ENCODE results near the gene C1orf56. TPM values are rescaled to one million over a fixed set of nuclear protein-coding genes. Genes with fewer than 3 reads are reported as not detected.

The C1orf56 gene
- total and polyA plus RNA-seq, 4 donors: 1.5 to 11.2 (median 3.3) TPM

DNA sequence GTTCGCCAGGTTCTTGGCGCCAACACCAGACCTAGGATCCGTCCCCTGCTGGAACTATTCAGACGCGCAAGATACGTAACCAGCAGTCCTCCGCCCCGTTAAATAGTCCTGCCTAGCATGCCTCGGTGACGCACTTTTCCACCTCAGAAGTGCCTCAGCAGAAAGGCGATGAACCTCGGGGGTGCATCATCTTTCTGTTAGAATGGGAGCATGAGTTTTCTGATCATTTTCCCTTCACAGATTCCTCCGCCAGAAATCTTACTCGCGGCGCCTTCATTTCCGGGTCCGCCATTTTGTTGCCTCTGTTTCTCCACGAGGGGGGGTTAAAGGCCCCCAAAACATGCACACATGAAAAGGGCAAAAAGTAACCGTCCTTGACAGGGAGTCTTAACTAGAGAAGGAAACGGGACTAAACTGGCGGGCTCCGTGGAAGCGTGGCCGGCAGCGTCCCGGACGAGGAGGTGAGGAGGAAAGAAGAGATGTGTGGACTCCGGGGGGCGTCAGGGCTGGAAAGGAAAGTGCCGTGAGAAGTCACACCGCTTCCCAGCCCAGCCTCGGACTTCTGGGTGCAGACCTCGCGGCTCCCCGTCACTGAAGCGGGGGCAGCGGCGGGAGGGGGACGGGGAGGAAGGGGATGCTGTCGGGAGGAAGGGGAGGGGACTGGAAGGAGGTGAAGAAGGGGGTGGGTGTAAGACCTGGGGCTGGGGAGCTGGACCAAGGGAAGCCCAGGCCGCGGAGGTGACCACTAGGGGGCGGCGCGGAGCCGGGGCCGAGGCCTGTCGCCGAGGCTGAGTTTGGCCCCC is 23.1 kb downstream of the C1orf56 start, which contains the start of gene GABPB2:
Gene GABPB2 (plus strand): TSS at position 288 of the 803 bp plus-strand sequence. CDS start 17,429 bp downstream, outside the sequence.
- TF ChIP-seq NR2F2 (IDR thresholded peaks at IDR 0.05): peak; percentile 32
- TF ChIP-seq, protein P1, sequence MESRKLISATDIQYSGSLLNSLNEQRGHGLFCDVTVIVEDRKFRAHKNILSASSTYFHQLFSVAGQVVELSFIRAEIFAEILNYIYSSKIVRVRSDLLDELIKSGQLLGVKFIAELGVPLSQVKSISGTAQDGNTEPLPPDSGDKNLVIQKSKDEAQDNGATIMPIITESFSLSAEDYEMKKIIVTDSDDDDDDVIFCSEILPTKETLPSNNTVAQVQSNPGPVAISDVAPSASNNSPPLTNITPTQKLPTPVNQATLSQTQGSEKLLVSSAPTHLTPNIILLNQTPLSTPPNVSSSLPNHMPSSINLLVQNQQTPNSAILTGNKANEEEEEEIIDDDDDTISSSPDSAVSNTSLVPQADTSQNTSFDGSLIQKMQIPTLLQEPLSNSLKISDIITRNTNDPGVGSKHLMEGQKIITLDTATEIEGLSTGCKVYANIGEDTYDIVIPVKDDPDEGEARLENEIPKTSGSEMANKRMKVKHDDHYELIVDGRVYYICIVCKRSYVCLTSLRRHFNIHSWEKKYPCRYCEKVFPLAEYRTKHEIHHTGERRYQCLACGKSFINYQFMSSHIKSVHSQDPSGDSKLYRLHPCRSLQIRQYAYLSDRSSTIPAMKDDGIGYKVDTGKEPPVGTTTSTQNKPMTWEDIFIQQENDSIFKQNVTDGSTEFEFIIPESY (IDR thresholded peaks at IDR 0.05): no peak
- peak; percentile 5 to 24 for TF ChIP-seq HNF4A (conservative IDR thresholded peaks at IDR 0.05)
- peak; percentile 24 to 71 for TF ChIP-seq GABPA (IDR thresholded peaks at IDR 0.05 in 1 of 2, conservative IDR thresholded peaks at IDR 0.05 in 1 of 2)
- TF ChIP-seq, protein P2, sequence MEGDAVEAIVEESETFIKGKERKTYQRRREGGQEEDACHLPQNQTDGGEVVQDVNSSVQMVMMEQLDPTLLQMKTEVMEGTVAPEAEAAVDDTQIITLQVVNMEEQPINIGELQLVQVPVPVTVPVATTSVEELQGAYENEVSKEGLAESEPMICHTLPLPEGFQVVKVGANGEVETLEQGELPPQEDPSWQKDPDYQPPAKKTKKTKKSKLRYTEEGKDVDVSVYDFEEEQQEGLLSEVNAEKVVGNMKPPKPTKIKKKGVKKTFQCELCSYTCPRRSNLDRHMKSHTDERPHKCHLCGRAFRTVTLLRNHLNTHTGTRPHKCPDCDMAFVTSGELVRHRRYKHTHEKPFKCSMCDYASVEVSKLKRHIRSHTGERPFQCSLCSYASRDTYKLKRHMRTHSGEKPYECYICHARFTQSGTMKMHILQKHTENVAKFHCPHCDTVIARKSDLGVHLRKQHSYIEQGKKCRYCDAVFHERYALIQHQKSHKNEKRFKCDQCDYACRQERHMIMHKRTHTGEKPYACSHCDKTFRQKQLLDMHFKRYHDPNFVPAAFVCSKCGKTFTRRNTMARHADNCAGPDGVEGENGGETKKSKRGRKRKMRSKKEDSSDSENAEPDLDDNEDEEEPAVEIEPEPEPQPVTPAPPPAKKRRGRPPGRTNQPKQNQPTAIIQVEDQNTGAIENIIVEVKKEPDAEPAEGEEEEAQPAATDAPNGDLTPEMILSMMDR (IDR thresholded peaks at IDR 0.05; ENCODE audit: low read depth, low read length, missing input control): peak; percentile 83
- TF ChIP-seq, protein P3, sequence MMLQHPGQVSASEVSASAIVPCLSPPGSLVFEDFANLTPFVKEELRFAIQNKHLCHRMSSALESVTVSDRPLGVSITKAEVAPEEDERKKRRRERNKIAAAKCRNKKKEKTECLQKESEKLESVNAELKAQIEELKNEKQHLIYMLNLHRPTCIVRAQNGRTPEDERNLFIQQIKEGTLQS (IDR thresholded peaks at IDR 0.05): peak; percentile 45
- peak; percentile 53 to 70 for TF ChIP-seq RAD21 (IDR thresholded peaks at IDR 0.05)
- TF ChIP-seq HNF4G (IDR thresholded peaks at IDR 0.05): peak; percentile 14
- TF ChIP-seq EGR1 (IDR thresholded peaks at IDR 0.05; ENCODE audit: low read depth in 2 of 2): no peak
- TF ChIP-seq JUND (IDR thresholded peaks at IDR 0.05): peak in 1 of 2 donors; percentile 42
- TF ChIP-seq TAF1 (conservative IDR thresholded peaks at IDR 0.05): peak; percentile 46
- TF ChIP-seq FOXA1 (IDR thresholded peaks at IDR 0.05): no peak
- TF ChIP-seq YY1 (IDR thresholded peaks at IDR 0.05): peak; percentile 99
- TF ChIP-seq SP1 (IDR thresholded peaks at IDR 0.05): peak; percentile 37
- TF ChIP-seq RXRA (IDR thresholded peaks at IDR 0.05): peak; percentile 55 to 59
- TF ChIP-seq, protein P4, sequence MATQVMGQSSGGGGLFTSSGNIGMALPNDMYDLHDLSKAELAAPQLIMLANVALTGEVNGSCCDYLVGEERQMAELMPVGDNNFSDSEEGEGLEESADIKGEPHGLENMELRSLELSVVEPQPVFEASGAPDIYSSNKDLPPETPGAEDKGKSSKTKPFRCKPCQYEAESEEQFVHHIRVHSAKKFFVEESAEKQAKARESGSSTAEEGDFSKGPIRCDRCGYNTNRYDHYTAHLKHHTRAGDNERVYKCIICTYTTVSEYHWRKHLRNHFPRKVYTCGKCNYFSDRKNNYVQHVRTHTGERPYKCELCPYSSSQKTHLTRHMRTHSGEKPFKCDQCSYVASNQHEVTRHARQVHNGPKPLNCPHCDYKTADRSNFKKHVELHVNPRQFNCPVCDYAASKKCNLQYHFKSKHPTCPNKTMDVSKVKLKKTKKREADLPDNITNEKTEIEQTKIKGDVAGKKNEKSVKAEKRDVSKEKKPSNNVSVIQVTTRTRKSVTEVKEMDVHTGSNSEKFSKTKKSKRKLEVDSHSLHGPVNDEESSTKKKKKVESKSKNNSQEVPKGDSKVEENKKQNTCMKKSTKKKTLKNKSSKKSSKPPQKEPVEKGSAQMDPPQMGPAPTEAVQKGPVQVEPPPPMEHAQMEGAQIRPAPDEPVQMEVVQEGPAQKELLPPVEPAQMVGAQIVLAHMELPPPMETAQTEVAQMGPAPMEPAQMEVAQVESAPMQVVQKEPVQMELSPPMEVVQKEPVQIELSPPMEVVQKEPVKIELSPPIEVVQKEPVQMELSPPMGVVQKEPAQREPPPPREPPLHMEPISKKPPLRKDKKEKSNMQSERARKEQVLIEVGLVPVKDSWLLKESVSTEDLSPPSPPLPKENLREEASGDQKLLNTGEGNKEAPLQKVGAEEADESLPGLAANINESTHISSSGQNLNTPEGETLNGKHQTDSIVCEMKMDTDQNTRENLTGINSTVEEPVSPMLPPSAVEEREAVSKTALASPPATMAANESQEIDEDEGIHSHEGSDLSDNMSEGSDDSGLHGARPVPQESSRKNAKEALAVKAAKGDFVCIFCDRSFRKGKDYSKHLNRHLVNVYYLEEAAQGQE (IDR thresholded peaks at IDR 0.05): peak; percentile 43
- TF ChIP-seq, protein P5, sequence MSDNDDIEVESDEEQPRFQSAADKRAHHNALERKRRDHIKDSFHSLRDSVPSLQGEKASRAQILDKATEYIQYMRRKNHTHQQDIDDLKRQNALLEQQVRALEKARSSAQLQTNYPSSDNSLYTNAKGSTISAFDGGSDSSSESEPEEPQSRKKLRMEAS (IDR thresholded peaks at IDR 0.05): no peak
- TF ChIP-seq FOXA2 (IDR thresholded peaks at IDR 0.05): no peak
- H3K4me1 ChIP-seq (ENCODE audit: control insufficient read depth in 4 of 4, insufficient read depth in 4 of 4, low read length in 3 of 4): peaks cover 3 to 18% (median 10%) of the 10 kb centered on the region in 4 donors
- WGBS: under 1% methylated on average over 50 of the region's 50 CpGs
- H3K9me3 ChIP-seq (ENCODE audit: control insufficient read depth in 4 of 4, low read length in 3 of 4): no peaks in the 10 kb centered on the region
- H3K9ac ChIP-seq (ENCODE audit: low read depth in 1 of 2, low read length in 2 of 2): peak within 1 kb of the TSS; percentile 67 to 85
- no peaks in the 10 kb centered on the region for H3K36me3 ChIP-seq (ENCODE audit: control insufficient read depth in 4 of 4, insufficient read depth in 3 of 4, low read depth in 1 of 4, low read length in 3 of 4)
- peak within 1 kb of the TSS; percentile 98 for H3K27ac ChIP-seq (ENCODE audit: low read depth in 1 of 2, low read length in 2 of 2)
- H3K27me3 ChIP-seq (ENCODE audit: control insufficient read depth in 4 of 4, insufficient read depth in 4 of 4, low read length in 3 of 4): no peaks in the 10 kb centered on the region
- peak; percentile 93 for DNase-seq (ENCODE audit: low spot score)
- H3K4me3 ChIP-seq (ENCODE audit: low read depth in 1 of 3, low read length in 3 of 3): peak within 1 kb of the TSS; percentile 84 to 97 (median 95)
